Epithelial cell of esophagus (primary cell): ENCODE data around the gene LRRC8E.
A peak's percentile ranks its signal among the peaks of the same experiment; 100 is the strongest.

Experiments
- DNase-seq: peaks from one replicate; pipeline ENCODE4 v3.0.0; 2010; ENCODE audit warnings: low read depth
- H3K4me3 ChIP-seq: 2 replicates; pipeline ENCODE4 v1.5.1; 2011; ENCODE audit warnings: mild to moderate bottlenecking, low read length, control low read depth
- CTCF ChIP-seq: IDR thresholded peaks from 2 replicates; pipeline ENCODE4 v1.5.1; 2011; ENCODE audit warnings: low read depth, mild to moderate bottlenecking, low read length, control low read depth, inconsistent platforms; ENCODE audit not compliant: insufficient read depth; ENCODE audit errors: missing control alignments

LRRC8E gene

GRCh38 chr19:7863971-7864689, 24.2 kb upstream of the LRRC8E start:
- TF ChIP-seq CTCF, result no peak
- no peak overlapping the region for H3K4me3 ChIP-seq
- no peak for DNase-seq

- no peak overlapping the region for H3K4me3 ChIP-seq
- no peak for TF ChIP-seq CTCF
- no peak for DNase-seq
Observed at GRCh38 chr19:7864690-7865074, 23.6 kb upstream of the LRRC8E start.

GRCh38 chr19:7865262-7865911, 22.9 kb upstream of the LRRC8E start:
- DNase-seq, result no peak
- no peak overlapping the region for H3K4me3 ChIP-seq
- no peak for TF ChIP-seq CTCF

DNA sequence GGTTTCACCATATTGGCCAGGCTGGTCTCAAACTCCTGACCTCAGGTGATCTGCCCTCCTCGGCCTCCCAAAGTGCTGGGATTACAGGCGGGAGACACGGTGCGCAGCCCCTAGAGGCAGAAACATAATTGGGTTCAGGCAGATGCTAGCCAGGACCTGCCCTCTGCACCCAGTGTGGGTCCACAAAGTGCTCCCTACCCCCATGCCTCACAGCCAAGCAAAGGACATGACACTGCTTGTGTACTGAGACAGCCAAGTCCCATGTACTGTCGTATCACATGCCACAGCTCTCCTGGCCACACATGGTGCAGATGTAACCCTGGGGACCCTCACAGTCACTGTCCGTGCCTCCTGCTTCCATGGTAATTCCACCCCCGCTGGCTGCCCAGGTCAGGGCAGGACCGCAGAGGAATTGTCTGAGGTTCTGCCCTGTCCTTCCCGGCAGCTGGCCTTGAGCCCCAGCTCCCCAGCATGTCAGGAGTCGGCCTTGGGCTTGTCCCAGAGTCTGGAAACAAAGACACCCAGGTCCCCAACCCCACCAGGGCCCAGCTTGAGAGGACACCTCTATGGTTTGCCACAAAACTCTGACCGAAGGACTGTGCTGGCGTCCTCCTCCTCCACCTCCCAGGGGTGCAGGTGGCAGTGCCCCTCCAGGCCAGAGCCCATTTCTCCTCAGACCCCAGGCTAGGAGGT, 21.8 kb upstream of the LRRC8E start:
- TF ChIP-seq CTCF, result no peak
- no peak for DNase-seq
- H3K4me3 ChIP-seq, result no peak overlapping the region

- TF ChIP-seq CTCF, result no peak
- no peak for DNase-seq
- H3K4me3 ChIP-seq, result no peak overlapping the region
Observed at GRCh38 chr19:7867092-7867844, 21.0 kb upstream of the LRRC8E start.

- no peak overlapping the region for H3K4me3 ChIP-seq
- peak; percentile 34 for DNase-seq
- TF ChIP-seq CTCF, result no peak
Observed at GRCh38 chr19:7868326-7868670, 20.0 kb upstream of the LRRC8E start.
